HepG2 (cell line): Measurements from ENCODE around the gene ZXDC. TPM values are rescaled to one million over a fixed set of nuclear protein-coding genes. Genes with fewer than 3 reads are reported as not detected.

Source experiments
- ATAC-seq: fragments of 200-7000 bp; cut with Tn5 transposase; 3 replicates; pipeline ENCODE4 v1.9.1; 2020; ENCODE audit warnings: mild to moderate bottlenecking, moderate library complexity
- BruUV-seq: library from RNA; stranded (reverse); fragments of 400-500 nt; replicated peaks from 2 replicates; lab custom pipeline; 2021; lab: Mats Ljungman, UMichigan
- CTCF ChIA-PET: fragments of 300-600 bp; formaldehyde crosslinking; extraction: SDS; loops from one replicate; lab custom pipeline; 2021; ENCODE audit warnings: low total read pairs, inconsistent platforms, low intra/inter-chr PET ratio; lab: Yijun Ruan, JAX
- POLR2A ChIA-PET: fragments of 350-600 bp; sonication (Branson Sonifier 250); formaldehyde crosslinking; loops from one replicate; lab custom pipeline; 2020; ENCODE audit warnings: antibody characterized with exemption, inconsistent platforms; lab: Yijun Ruan, JAX
- DNase-seq: peaks from one replicate; pipeline ENCODE4 v3.0.0-alpha.2; 2015; ENCODE audit warnings: low spot score
- FAIRE-seq: peaks from 3 replicates; lab custom pipeline; 2011; peaks lifted over from hg19 to GRCh38; lab: Jason Lieb, UNC
- H2AFZ ChIP-seq: one replicate; pipeline ENCODE4 v1.6.1; 2011; ENCODE audit warnings: low read length, inconsistent platforms
- H3K27ac ChIP-seq: fragments of 300-600 bp; 3 replicates; pipeline ENCODE4 v1.8.0; 2011; ENCODE audit warnings: mixed run types, mild to moderate bottlenecking, mixed read lengths, low read length, inconsistent platforms; ENCODE audit not compliant: insufficient read depth; ENCODE audit errors: extremely low read length
- H3K27me3 ChIP-seq, 2 experiments: fragments of 200-600 bp in 1 of 2; 2 replicates in 1 of 2; 3 replicates in 1 of 2; pipeline versions ENCODE4 v1.6.0 to v1.8.0; 2011; ENCODE audit warnings: low read length in 2 of 2, mild to moderate bottlenecking in 2 of 2, moderate library complexity in 2 of 2, inconsistent platforms in 1 of 2; ENCODE audit not compliant: insufficient read depth in 2 of 2, control insufficient read depth in 1 of 2
- H3K36me3 ChIP-seq, 2 experiments: fragments of 200-600 bp in 1 of 2; replicated peaks in 1 of 2; 2 replicates in 1 of 2; 3 replicates in 1 of 2; pipeline versions ENCODE4 v1.5.1 to v1.8.0; 2011; ENCODE audit warnings: low read length in 2 of 2, inconsistent platforms in 1 of 2; ENCODE audit not compliant: insufficient read depth in 2 of 2, control insufficient read depth in 1 of 2
- H3K4me1 ChIP-seq: 2 replicates; pipeline ENCODE4 v1.5.1; 2012; ENCODE audit warnings: low read length, inconsistent platforms; ENCODE audit not compliant: insufficient read depth
- H3K4me2 ChIP-seq: 2 replicates; pipeline ENCODE4 v1.6.0; 2011; ENCODE audit warnings: low read depth, low read length, inconsistent platforms
- H3K4me3 ChIP-seq, 3 experiments: fragments of 200-600 bp in 1 of 3; sonication (generic), shearing (Covaris generic) in 1 of 3; replicated peaks in 1 of 3; 2 replicates each; pipeline ENCODE4 v1.5.1; 2011 to 2016; ENCODE audit warnings: low read length in 3 of 3, inconsistent platforms in 2 of 3, low read depth in 2 of 3, mild to moderate bottlenecking in 2 of 3, control low read depth in 1 of 3, mixed read lengths in 1 of 3; ENCODE audit not compliant: insufficient read depth in 1 of 3
- H3K79me2 ChIP-seq: one replicate; pipeline ENCODE4 v1.6.1; 2011; ENCODE audit warnings: low read length, inconsistent platforms; ENCODE audit not compliant: insufficient read depth
- H3K9ac ChIP-seq: 2 replicates; pipeline ENCODE4 v1.6.0; 2011; ENCODE audit warnings: mild to moderate bottlenecking, low read depth, low read length, inconsistent platforms; ENCODE audit not compliant: insufficient read depth
- H3K9me3 ChIP-seq: 2 replicates; pipeline ENCODE4 v1.5.1; 2012; ENCODE audit warnings: mild to moderate bottlenecking, low read length
- H4K20me1 ChIP-seq: 2 replicates; pipeline ENCODE4 v1.6.0; 2011; ENCODE audit warnings: inconsistent platforms, mild to moderate bottlenecking, low read length, moderate library complexity; ENCODE audit not compliant: insufficient read depth
- GABPB1 ChIP-seq: IDR thresholded peaks from 2 replicates; pipeline ENCODE4 v1.6.1; 2016; ENCODE audit warnings: mild to moderate bottlenecking, missing genetic modification reagents, moderate library complexity, missing compliant biosample characterization
- GZF1 ChIP-seq: sonication (generic); formaldehyde crosslinking; IDR thresholded peaks from 2 replicates; pipeline ENCODE4 v1.5.1; 2020; ENCODE audit warnings: mild to moderate bottlenecking, missing genetic modification reagents
- MIER2 ChIP-seq: IDR thresholded peaks from 2 replicates; pipeline ENCODE4 v1.6.1; 2016; ENCODE audit warnings: missing biosample characterization, missing genetic modification reagents
- TAF1 ChIP-seq: sonication (generic); formaldehyde crosslinking; IDR thresholded peaks from 2 replicates; pipeline ENCODE4 v1.4.0; 2020; ENCODE audit warnings: missing genetic modification reagents
- ZFP62 ChIP-seq: sonication (generic); formaldehyde crosslinking; IDR thresholded peaks from 2 replicates; pipeline ENCODE4 v1.4.0; 2020; ENCODE audit warnings: missing genetic modification reagents
- ZNF230 ChIP-seq: sonication (generic); formaldehyde crosslinking; IDR thresholded peaks from 2 replicates; pipeline ENCODE4 v1.4.0; 2020; ENCODE audit warnings: mild to moderate bottlenecking, missing genetic modification reagents
- ZNF282 ChIP-seq: fragments of 450-650 bp; IDR thresholded peaks from 2 replicates; pipeline ENCODE4 v1.6.1; 2018; ENCODE audit not compliant: partially characterized antibody
- ZNF44 ChIP-seq: sonication (generic); formaldehyde crosslinking; IDR thresholded peaks from 2 replicates; pipeline ENCODE4 v1.5.1; 2020; ENCODE audit warnings: mild to moderate bottlenecking, missing genetic modification reagents
- WGBS: methylation state at CpG from one replicate; pipeline ENCODE4 v1.1.6; 2017; ENCODE audit warnings: low lambda C conversion rate; 5-methylcytosine and 5-hydroxymethylcytosine counted together
- in situ Hi-C: cut with HindIII; loops from 2 replicates; pipeline ENCODE4 v1.10.0; 2017; ENCODE audit warnings: low pct_unique_long_range_greater_than_20kb; ENCODE audit not compliant: extremely low pct_ligation_motif_present
- intact Hi-C: fragments of 100-400 bp; cut with micrococcal nuclease; formaldehyde crosslinking; loops from one replicate; pipeline ENCODE4 v1.10.0; 2022; ENCODE audit not compliant: unreplicated experiment
- polyA plus RNA-seq, 8 experiments: library from polyadenylated mRNA; depleted of rRNA in 3 of 8; stranded (reverse) in 7 of 8; unstranded in 1 of 8; fragments of >200 nt; fragmentation: Illumina TruSeq in 4 of 8; extraction: Trizol in 4 of 8; gene quantifications; 2 replicates each; pipeline versions ENCODE4 v1.2.1 to v1.2.3, GENCODE V29; 2011 to 2016; ENCODE audit warnings: low read depth in 4 of 8, missing spikeins in 1 of 8, mixed read lengths in 1 of 8; ENCODE audit not compliant: insufficient read depth in 1 of 8
- total RNA-seq, 5 experiments: library from RNA; depleted of rRNA; stranded (reverse); fragments of >200 nt; fragmentation: Illumina TruSeq; extraction: Trizol; gene quantifications; 2 replicates each; pipeline ENCODE4 v1.2.3, GENCODE V29; 2016; ENCODE audit warnings: low read depth in 1 of 5
- TF ChIP-seq, protein P1 (sequence below), 2 experiments: sonication (generic) in 1 of 2; formaldehyde crosslinking in 1 of 2; IDR thresholded peaks; 2 replicates each; pipeline versions ENCODE4 v1.6.1 to v1.9.0; 2014 to 2022; ENCODE audit warnings: antibody characterized with exemption in 1 of 2, borderline replicate concordance in 1 of 2, inconsistent platforms in 1 of 2, low read depth in 1 of 2, missing genetic modification reagents in 1 of 2
- TF ChIP-seq, protein P2 (sequence below): IDR thresholded peaks from 2 replicates; pipeline ENCODE4 v1.6.1; 2016
- TF ChIP-seq, protein P3 (sequence below): sonication (generic); formaldehyde crosslinking; IDR thresholded peaks from 2 replicates; pipeline ENCODE4 v1.8.1; 2023; ENCODE audit warnings: mild to moderate bottlenecking, missing genetic modification reagents, borderline replicate concordance
- TF ChIP-seq, protein P4 (sequence below): sonication (generic); formaldehyde crosslinking; IDR thresholded peaks from 2 replicates; pipeline ENCODE4 v1.9.0; 2021; ENCODE audit warnings: missing genetic modification reagents, borderline replicate concordance

Gene ZXDC
- total and polyA plus RNA-seq, 2 of the 13 experiments (the other 11 are each of a cell fraction or from before 2014, with no cell fraction given): 17.6 to 21.2 TPM

DNA sequence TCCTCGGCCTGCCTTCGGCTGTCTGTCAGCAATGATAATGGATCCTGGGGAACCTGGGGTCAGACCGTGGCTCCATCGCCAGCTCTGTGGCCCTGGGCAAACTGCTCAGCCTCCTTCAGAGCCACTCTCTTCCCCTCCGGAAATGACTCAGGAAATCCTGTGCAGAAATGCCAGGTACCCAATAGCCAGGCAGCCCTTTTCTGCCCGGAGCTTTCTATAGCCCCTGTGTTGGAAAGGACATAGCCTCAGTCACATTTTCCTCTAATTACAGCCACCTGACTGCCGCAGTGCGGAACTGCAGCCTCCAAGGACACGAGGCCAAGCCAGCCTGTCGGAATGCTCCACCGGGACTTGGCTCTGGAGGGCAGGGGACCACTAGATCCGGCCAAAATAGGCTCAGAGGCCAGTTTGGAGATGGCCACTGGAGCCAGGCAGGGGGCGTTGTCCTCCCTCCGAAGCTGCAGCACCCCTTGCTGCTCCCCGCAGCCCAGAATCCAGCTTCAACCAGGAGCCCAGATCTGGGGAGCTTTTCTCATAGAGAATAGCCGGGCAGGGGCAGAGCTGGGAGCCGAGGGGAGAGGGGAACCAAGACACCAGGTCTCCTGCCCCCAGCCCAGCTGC lies 11.6 kb upstream of the ZXDC start:
- intact Hi-C loops: no loop called here
- BruUV-seq: no TSS peak
- no peak overlapping the region for H3K27ac ChIP-seq
- 37% methylated on average over 8 of the region's 17 CpGs for WGBS
- H3K9me3 ChIP-seq: no peaks in the 10 kb centered on the region
- POLR2A ChIA-PET: interaction anchor here (0.6 to 2.8 kb wide), 4 partner anchors 11 to 42 kb away, joined by 3 to 12 read pairs (median 4); partner anchors contain the start of gene ZXDC
- H2AFZ ChIP-seq: no peak overlapping the region
- H4K20me1 ChIP-seq: no peaks in the 10 kb centered on the region
- H3K79me2 ChIP-seq: no peaks in the 10 kb centered on the region
- H3K9ac ChIP-seq: no peak overlapping the region
- peaks cover 69% of the 10 kb centered on the region for H3K4me1 ChIP-seq
- no peaks in the 10 kb centered on the region for H3K36me3 ChIP-seq
- peak overlapping the region in 1 of 3 experiments; percentile 39; a peak in 1 of 6 replicates for H3K4me3 ChIP-seq
- ATAC-seq (peak; percentile 78), FAIRE-seq (peak; percentile 71), DNase-seq (peak; percentile 58)
- no peaks in the 10 kb centered on the region; a peak in 1 of 5 replicates for H3K27me3 ChIP-seq
- H3K4me2 ChIP-seq: peak overlapping the region; percentile 59
- in situ Hi-C loops: no loop called here
- CTCF ChIA-PET: no interaction called here
- TF ChIP-seq, protein P1, sequence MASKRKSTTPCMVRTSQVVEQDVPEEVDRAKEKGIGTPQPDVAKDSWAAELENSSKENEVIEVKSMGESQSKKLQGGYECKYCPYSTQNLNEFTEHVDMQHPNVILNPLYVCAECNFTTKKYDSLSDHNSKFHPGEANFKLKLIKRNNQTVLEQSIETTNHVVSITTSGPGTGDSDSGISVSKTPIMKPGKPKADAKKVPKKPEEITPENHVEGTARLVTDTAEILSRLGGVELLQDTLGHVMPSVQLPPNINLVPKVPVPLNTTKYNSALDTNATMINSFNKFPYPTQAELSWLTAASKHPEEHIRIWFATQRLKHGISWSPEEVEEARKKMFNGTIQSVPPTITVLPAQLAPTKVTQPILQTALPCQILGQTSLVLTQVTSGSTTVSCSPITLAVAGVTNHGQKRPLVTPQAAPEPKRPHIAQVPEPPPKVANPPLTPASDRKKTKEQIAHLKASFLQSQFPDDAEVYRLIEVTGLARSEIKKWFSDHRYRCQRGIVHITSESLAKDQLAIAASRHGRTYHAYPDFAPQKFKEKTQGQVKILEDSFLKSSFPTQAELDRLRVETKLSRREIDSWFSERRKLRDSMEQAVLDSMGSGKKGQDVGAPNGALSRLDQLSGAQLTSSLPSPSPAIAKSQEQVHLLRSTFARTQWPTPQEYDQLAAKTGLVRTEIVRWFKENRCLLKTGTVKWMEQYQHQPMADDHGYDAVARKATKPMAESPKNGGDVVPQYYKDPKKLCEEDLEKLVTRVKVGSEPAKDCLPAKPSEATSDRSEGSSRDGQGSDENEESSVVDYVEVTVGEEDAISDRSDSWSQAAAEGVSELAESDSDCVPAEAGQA (IDR thresholded peaks at IDR 0.05; ENCODE audit: low read depth): no peak
- TF ChIP-seq, protein P1 (CRISPR knock-in tag; IDR thresholded peaks at IDR 0.05; ENCODE audit: borderline replicate concordance): no peak
- TF ChIP-seq TAF1 (CRISPR knock-in tag): no peak
- TF ChIP-seq, protein P2, sequence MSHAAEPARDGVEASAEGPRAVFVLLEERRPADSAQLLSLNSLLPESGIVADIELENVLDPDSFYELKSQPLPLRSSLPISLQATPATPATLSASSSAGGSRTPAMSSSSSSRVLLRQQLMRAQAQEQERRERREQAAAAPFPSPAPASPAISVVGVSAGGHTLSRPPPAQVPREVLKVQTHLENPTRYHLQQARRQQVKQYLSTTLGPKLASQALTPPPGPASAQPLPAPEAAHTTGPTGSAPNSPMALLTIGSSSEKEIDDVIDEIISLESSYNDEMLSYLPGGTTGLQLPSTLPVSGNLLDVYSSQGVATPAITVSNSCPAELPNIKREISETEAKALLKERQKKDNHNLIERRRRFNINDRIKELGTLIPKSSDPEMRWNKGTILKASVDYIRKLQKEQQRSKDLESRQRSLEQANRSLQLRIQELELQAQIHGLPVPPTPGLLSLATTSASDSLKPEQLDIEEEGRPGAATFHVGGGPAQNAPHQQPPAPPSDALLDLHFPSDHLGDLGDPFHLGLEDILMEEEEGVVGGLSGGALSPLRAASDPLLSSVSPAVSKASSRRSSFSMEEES: 0 out of 2 replicates have a peak, but pooled peaks have one; percentile 52
- TF ChIP-seq GABPB1 (CRISPR knock-in tag): peak; percentile 30; the same call in 1 of the 2 replicates
- TF ChIP-seq MIER2 (CRISPR knock-in tag): no peak
- no peak for TF ChIP-seq ZNF44 (CRISPR knock-in tag)
- no peak for TF ChIP-seq ZNF230 (CRISPR knock-in tag)
- TF ChIP-seq ZFP62 (CRISPR knock-in tag): no peak
- TF ChIP-seq GZF1: 0 out of 2 replicates have a peak, but pooled peaks have one; percentile 25
- TF ChIP-seq, protein P3, sequence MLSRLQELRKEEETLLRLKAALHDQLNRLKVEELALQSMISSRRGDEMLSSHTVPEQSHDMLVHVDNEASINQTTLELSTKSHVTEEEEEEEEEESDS (CRISPR knock-in tag): no peak
- TF ChIP-seq, protein P4, sequence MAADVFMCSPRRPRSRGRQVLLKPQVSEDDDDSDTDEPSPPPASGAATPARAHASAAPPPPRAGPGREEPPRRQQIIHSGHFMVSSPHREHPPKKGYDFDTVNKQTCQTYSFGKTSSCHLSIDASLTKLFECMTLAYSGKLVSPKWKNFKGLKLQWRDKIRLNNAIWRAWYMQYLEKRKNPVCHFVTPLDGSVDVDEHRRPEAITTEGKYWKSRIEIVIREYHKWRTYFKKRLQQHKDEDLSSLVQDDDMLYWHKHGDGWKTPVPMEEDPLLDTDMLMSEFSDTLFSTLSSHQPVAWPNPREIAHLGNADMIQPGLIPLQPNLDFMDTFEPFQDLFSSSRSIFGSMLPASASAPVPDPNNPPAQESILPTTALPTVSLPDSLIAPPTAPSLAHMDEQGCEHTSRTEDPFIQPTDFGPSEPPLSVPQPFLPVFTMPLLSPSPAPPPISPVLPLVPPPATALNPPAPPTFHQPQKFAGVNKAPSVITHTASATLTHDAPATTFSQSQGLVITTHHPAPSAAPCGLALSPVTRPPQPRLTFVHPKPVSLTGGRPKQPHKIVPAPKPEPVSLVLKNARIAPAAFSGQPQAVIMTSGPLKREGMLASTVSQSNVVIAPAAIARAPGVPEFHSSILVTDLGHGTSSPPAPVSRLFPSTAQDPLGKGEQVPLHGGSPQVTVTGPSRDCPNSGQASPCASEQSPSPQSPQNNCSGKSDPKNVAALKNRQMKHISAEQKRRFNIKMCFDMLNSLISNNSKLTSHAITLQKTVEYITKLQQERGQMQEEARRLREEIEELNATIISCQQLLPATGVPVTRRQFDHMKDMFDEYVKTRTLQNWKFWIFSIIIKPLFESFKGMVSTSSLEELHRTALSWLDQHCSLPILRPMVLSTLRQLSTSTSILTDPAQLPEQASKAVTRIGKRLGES (CRISPR knock-in tag): no peak
- no peak for TF ChIP-seq ZNF282
